ENCODE measurements around the gene SFXN5. TPM values are rescaled to one million over a fixed set of nuclear protein-coding genes. Genes with fewer than 3 reads are reported as not detected.

SFXN5 gene
- total RNA-seq, 1 experiment from 2014 or later: 22.0 TPM

DNA sequence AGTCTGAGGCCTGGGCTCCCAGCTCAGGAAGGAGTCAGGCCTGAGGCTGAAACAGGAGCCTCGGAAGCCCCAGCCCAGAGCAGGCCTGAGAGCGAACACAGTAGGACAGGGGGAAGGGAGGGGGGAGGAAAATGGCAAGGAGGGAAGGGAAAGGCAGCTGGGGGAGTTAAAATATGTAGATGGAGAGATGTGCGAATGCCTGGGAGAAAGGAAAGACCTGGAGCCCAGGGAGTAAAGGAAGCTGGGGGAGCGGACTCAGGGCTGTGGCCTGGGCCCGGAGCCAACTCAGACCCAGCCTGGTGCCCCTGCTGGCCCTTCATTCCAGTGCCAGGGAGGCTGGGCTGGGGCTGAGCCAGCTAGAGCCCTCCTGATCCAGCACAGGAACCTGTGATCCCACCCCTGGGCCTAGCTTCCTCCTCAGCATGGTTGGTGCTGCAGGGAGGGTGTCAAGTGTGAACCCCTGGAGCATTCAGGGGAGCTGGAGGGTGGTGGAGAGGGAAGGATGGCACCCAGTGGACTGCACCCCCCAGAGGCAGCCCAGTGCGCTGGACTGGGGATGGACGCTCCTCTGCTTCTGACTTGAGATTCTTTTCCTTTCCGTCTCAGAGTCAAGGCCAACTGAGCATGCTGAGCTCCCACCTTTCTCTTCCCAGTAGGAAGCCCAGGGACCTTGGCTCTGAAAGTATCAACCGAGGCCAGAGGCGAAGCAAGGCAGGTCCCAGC, 107.9 kb downstream of the SFXN5 start:
- no peaks in the 10 kb centered on the region for H3K27me3 ChIP-seq (ENCODE audit: low read length)
- H3K9me2 ChIP-seq (replicated peaks; ENCODE audit: low read length): no peaks in the 10 kb centered on the region
- TF ChIP-seq EZH2 (IDR thresholded peaks at IDR 0.05; ENCODE audit: low read length, unreplicated experiment): no peak
- TF ChIP-seq, protein P1, sequence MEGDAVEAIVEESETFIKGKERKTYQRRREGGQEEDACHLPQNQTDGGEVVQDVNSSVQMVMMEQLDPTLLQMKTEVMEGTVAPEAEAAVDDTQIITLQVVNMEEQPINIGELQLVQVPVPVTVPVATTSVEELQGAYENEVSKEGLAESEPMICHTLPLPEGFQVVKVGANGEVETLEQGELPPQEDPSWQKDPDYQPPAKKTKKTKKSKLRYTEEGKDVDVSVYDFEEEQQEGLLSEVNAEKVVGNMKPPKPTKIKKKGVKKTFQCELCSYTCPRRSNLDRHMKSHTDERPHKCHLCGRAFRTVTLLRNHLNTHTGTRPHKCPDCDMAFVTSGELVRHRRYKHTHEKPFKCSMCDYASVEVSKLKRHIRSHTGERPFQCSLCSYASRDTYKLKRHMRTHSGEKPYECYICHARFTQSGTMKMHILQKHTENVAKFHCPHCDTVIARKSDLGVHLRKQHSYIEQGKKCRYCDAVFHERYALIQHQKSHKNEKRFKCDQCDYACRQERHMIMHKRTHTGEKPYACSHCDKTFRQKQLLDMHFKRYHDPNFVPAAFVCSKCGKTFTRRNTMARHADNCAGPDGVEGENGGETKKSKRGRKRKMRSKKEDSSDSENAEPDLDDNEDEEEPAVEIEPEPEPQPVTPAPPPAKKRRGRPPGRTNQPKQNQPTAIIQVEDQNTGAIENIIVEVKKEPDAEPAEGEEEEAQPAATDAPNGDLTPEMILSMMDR (conservative IDR thresholded peaks at IDR 0.05; ENCODE audit: low read depth, low read length): no peak
- TF ChIP-seq EZH2phosphoT487 (IDR thresholded peaks at IDR 0.05; ENCODE audit: borderline replicate concordance, low read length): no peak
- H3K4me2 ChIP-seq (ENCODE audit: low read length): no peak overlapping the region
- no peak for ATAC-seq
- BruUV-seq (replicated peaks): no TSS peak
- no peaks in the 10 kb centered on the region for H4K20me1 ChIP-seq (ENCODE audit: low read length)
- no peaks in the 10 kb centered on the region for H3K36me3 ChIP-seq (ENCODE audit: low read depth, low read length)
- H3K27ac ChIP-seq (ENCODE audit: low read length): no peak overlapping the region
- CTCF ChIA-PET: no interaction called here
- POLR2A ChIA-PET (ENCODE audit: unreplicated experiment): interaction anchor here (0.6 kb wide), 1 partner anchor 279 kb away, joined by 3 read pairs; no protein-coding TSS in a partner anchor
- no peak for DNase-seq
- no peak overlapping the region for H2AFZ ChIP-seq (ENCODE audit: low read length)
- H3F3A ChIP-seq (ENCODE audit: low read length, unreplicated experiment): no peaks in the 10 kb centered on the region
- H3K79me2 ChIP-seq (ENCODE audit: low read length): no peaks in the 10 kb centered on the region
- no peaks in the 10 kb centered on the region for H3K9me3 ChIP-seq (ENCODE audit: low read length)
- intact Hi-C loops (cut with micrococcal nuclease): no loop called here
- H3K4me3 ChIP-seq (ENCODE audit: low read length): no peak overlapping the region
- no peaks in the 10 kb centered on the region for H3K4me1 ChIP-seq (ENCODE audit: insufficient read depth, low read length)
- H3K9ac ChIP-seq (ENCODE audit: low read length): no peak overlapping the region

DNA sequence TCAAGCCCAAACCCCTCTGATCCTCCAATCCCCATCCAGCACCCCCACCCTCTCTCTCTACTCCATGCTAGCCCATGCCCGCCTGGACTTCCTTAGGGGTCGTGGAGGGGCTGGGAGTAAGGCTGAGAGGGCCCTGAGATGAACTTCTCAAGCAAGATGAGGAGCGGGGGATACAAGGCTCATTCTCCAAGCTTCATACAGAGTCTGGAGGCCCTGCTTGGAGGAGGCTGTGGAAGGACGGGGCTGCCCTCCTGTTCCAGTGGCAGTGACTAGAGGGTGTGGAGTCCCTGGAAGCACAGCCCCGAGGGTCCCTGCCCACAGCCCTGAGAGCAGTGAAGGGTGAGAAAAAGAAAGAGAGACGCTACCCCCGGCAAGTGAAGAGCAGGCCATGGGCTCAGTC, 108.6 kb downstream of the SFXN5 start:
- Histone ChIP-seq H3K9me3 (ENCODE audit: low read length) (no peaks in the 10 kb centered on the region), H3K36me3 (ENCODE audit: low read depth, low read length) (no peaks in the 10 kb centered on the region), H3K4me1 (ENCODE audit: insufficient read depth, low read length) (no peaks in the 10 kb centered on the region), H3K79me2 (ENCODE audit: low read length) (no peaks in the 10 kb centered on the region), H3K27ac (ENCODE audit: low read length) (no peak overlapping the region), H4K20me1 (ENCODE audit: low read length) (no peaks in the 10 kb centered on the region), H2AFZ (ENCODE audit: low read length) (no peak overlapping the region), H3F3A (ENCODE audit: low read length, unreplicated experiment) (no peaks in the 10 kb centered on the region), H3K9ac (ENCODE audit: low read length) (no peak overlapping the region), H3K27me3 (ENCODE audit: low read length) (no peaks in the 10 kb centered on the region), H3K4me3 (ENCODE audit: low read length) (no peak overlapping the region), H3K9me2 (replicated peaks; ENCODE audit: low read length) (no peaks in the 10 kb centered on the region), H3K4me2 (ENCODE audit: low read length) (no peak overlapping the region)
- no TSS peak for BruUV-seq (replicated peaks)
- no peak for ATAC-seq
- DNase-seq: no peak
- ChIA-PET POLR2A (ENCODE audit: unreplicated experiment) (no interaction called here), CTCF (no interaction called here)
- intact Hi-C loops (cut with micrococcal nuclease): no loop called here
- TF ChIP-seq EZH2phosphoT487 (IDR thresholded peaks at IDR 0.05; ENCODE audit: borderline replicate concordance, low read length): no peak
- TF ChIP-seq, protein P1 (conservative IDR thresholded peaks at IDR 0.05; ENCODE audit: low read depth, low read length): no peak
- TF ChIP-seq EZH2 (IDR thresholded peaks at IDR 0.05; ENCODE audit: low read length, unreplicated experiment): no peak

DNA sequence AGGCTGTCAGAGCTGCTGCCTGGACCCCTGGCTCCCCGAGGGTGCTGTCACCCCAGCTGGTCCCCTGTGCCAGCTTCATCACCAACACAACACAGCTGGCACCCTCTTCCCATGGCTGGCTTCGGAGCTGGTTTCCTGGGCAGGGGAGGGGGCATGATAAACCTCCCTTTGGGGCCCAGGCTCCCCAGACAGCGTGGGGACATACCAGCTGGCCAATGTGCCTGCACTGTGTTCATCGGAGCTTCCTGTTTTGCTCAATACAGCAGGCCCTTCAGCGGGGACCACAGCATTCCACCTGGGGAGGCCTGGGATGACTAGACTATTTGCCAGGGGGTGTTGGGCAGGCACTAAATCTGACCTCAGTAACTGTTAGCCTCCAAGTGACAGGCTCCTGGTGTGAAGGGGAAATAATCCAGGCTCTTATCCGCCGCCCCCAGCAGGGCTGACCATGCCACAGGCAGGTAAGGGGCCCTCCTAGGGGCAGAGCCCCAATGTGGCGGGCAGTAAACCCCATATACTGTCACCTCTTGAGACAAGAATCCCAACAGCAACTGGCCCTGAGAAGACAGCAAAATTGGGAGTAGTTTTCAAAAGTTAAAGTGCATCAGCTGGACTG, 109.6 kb downstream of the SFXN5 start:
- no TSS peak for BruUV-seq (replicated peaks)
- H3F3A ChIP-seq (ENCODE audit: low read length, unreplicated experiment): no peaks in the 10 kb centered on the region
- no peak overlapping the region for H3K9ac ChIP-seq (ENCODE audit: low read length)
- H3K9me2 ChIP-seq (replicated peaks; ENCODE audit: low read length): no peaks in the 10 kb centered on the region
- H3K4me2 ChIP-seq (ENCODE audit: low read length): no peak overlapping the region
- no peaks in the 10 kb centered on the region for H4K20me1 ChIP-seq (ENCODE audit: low read length)
- intact Hi-C loops (cut with micrococcal nuclease): no loop called here
- H3K79me2 ChIP-seq (ENCODE audit: low read length): no peaks in the 10 kb centered on the region
- ChIA-PET POLR2A (ENCODE audit: unreplicated experiment) (no interaction called here), CTCF (no interaction called here)
- H3K36me3 ChIP-seq (ENCODE audit: low read depth, low read length): no peaks in the 10 kb centered on the region
- ATAC-seq (no peak), DNase-seq (no peak)
- TF ChIP-seq EZH2phosphoT487 (IDR thresholded peaks at IDR 0.05; ENCODE audit: borderline replicate concordance, low read length) (no peak), EZH2 (IDR thresholded peaks at IDR 0.05; ENCODE audit: low read length, unreplicated experiment) (no peak)
- TF ChIP-seq, protein P1 (conservative IDR thresholded peaks at IDR 0.05; ENCODE audit: low read depth, low read length): no peak
- H3K27me3 ChIP-seq (ENCODE audit: low read length): no peaks in the 10 kb centered on the region
- no peak overlapping the region for H3K27ac ChIP-seq (ENCODE audit: low read length)
- no peak overlapping the region for H2AFZ ChIP-seq (ENCODE audit: low read length)
- H3K9me3 ChIP-seq (ENCODE audit: low read length): no peaks in the 10 kb centered on the region
- no peak overlapping the region for H3K4me3 ChIP-seq (ENCODE audit: low read length)
- no peaks in the 10 kb centered on the region for H3K4me1 ChIP-seq (ENCODE audit: insufficient read depth, low read length)
